ENCODE data around the gene MAGI2. TPM values are rescaled to one million over a fixed set of nuclear protein-coding genes. Genes with fewer than 3 reads are reported as not detected.

MAGI2 gene
- total RNA-seq, 1 experiment from 2014 or later: 0.22 TPM

- BruUV-seq (replicated peaks): no TSS peak
- Histone ChIP-seq H3K27me3 (ENCODE audit: insufficient read depth, low read length) (peaks cover 11% of the 10 kb centered on the region), H3K4me1 (ENCODE audit: control insufficient read depth in 1 of 2, insufficient read depth in 2 of 2, low read length in 2 of 2) (no peaks in the 10 kb centered on the region), H3K4me2 (ENCODE audit: low read length) (no peak overlapping the region), H3K79me2 (ENCODE audit: insufficient read depth, low read length) (no peaks in the 10 kb centered on the region), H3K4me3 (replicated peaks in 1 of 2; ENCODE audit: low read depth in 1 of 2, low read length in 2 of 2) (no peak overlapping the region), H2AFZ (ENCODE audit: low read depth, low read length, poor library complexity, severe bottlenecking) (no peak overlapping the region), H3K27ac (ENCODE audit: low read depth, low read length) (no peak overlapping the region), H3K36me3 (ENCODE audit: control insufficient read depth in 1 of 2, insufficient read depth in 2 of 2, low read length in 2 of 2) (no peaks in the 10 kb centered on the region), H3K9ac (ENCODE audit: low read length) (no peak overlapping the region), H4K20me1 (ENCODE audit: insufficient read depth) (no peaks in the 10 kb centered on the region), H3K9me3 (ENCODE audit: control insufficient read depth in 1 of 2, insufficient read depth in 1 of 2, low read depth in 1 of 2, low read length in 2 of 2) (no peaks in the 10 kb centered on the region), H3K9me2 (ENCODE audit: insufficient read depth) (no peaks in the 10 kb centered on the region)
- intact Hi-C loops (cut with micrococcal nuclease): no loop called here
- POLR2A ChIA-PET: no interaction called here
- no peak for ATAC-seq
- CTCF ChIA-PET: no interaction called here
- no peak for TF ChIP-seq MAX (IDR thresholded peaks at IDR 0.05)
- TF ChIP-seq ZBTB33 (IDR thresholded peaks at IDR 0.05; ENCODE audit: extremely low read depth, insufficient replicate concordance, low read length): no peak
- TF ChIP-seq JUND (IDR thresholded peaks at IDR 0.05): no peak
- no peak for TF ChIP-seq REST (IDR thresholded peaks at IDR 0.05; ENCODE audit: low read depth)
- TF ChIP-seq TCF7L2 (IDR thresholded peaks at IDR 0.05; ENCODE audit: borderline replicate concordance, extremely low read depth, insufficient read depth, insufficient read length): no peak
- no peak for TF ChIP-seq SP1 (IDR thresholded peaks at IDR 0.05; ENCODE audit: low read depth)
- no peak for TF ChIP-seq ZNF274 (IDR thresholded peaks at IDR 0.05; ENCODE audit: low read depth, low read length)
- no peak for TF ChIP-seq ZFX (IDR thresholded peaks at IDR 0.05)
- TF ChIP-seq YY1 (IDR thresholded peaks at IDR 0.05; ENCODE audit: extremely low read depth, insufficient replicate concordance, low read depth, low read length): no peak
- TF ChIP-seq SIN3A (IDR thresholded peaks at IDR 0.05; ENCODE audit: low read depth): no peak
- no peak for TF ChIP-seq CBX3 (IDR thresholded peaks at IDR 0.05; ENCODE audit: low read depth)
- RAD21 ChIA-PET (ENCODE audit: low non-redundant PET in 1 of 2, low total read pairs in 2 of 2, uncharacterized antibody in 2 of 2, unreplicated experiment in 2 of 2): no interaction called here
- no peak for DNase-seq (ENCODE audit: low read depth, low spot score)
Observed at GRCh38 chr7:78565784-78566183, 887.7 kb downstream of the MAGI2 start.
